BJ (cell line): ENCODE data around the gene TMEM266. TPM values are rescaled to one million over a fixed set of nuclear protein-coding genes. Genes with fewer than 3 reads are reported as not detected.

ENCODE experiments used
- CTCF ChIA-PET: fragments of 350-600 bp; formaldehyde crosslinking; extraction: SDS; loops from one replicate; lab custom pipeline; 2021; ENCODE audit warnings: antibody characterized with exemption, inconsistent platforms; lab: Yijun Ruan, JAX
- POLR2A ChIA-PET: fragments of 300-600 bp; sonication (Branson Sonifier 250); formaldehyde crosslinking; extraction: SDS; loops from one replicate; lab custom pipeline; 2021; ENCODE audit warnings: antibody characterized with exemption; lab: Charles Lee
- DNase-seq: peaks from one replicate; pipeline ENCODE4 v3.0.0-alpha.2; 2011; ENCODE audit warnings: low read depth
- H3K27me3 ChIP-seq: 2 replicates; pipeline ENCODE4 v1.6.0; 2011; ENCODE audit warnings: low read length; ENCODE audit not compliant: control insufficient read depth, insufficient read depth
- H3K36me3 ChIP-seq: 2 replicates; pipeline ENCODE4 v1.5.1; 2011; ENCODE audit warnings: low read length; ENCODE audit not compliant: control insufficient read depth, insufficient read depth
- H3K4me3 ChIP-seq: 2 replicates; pipeline ENCODE4 v1.5.1; 2011; ENCODE audit warnings: low read depth, mild to moderate bottlenecking, control low read depth, low read length
- CTCF ChIP-seq: IDR thresholded peaks from 2 replicates; pipeline ENCODE4 v1.5.1; 2011; ENCODE audit warnings: low read depth, mild to moderate bottlenecking, control low read depth, inconsistent platforms, low read length, moderate library complexity; ENCODE audit not compliant: insufficient read depth
- polyA plus RNA-seq: library from polyadenylated mRNA; depleted of rRNA; stranded (reverse); fragments of >200 nt; gene quantifications from 2 replicates; pipeline ENCODE4 v1.2.3, GENCODE V29; 2011

The TMEM266 gene
- polyA plus RNA-seq, 1 experiment, result 0.18 TPM

- Histone ChIP-seq H3K36me3 (peaks cover 9% of the 10 kb centered on the region), H3K4me3 (no peak overlapping the region), H3K27me3 (no peaks in the 10 kb centered on the region)
- CTCF ChIA-PET, result interaction anchor here (1.0 to 2.1 kb wide), 5 partner anchors 11 to 113 kb away, joined by 3 to 5 read pairs (median 3); no protein-coding TSS in a partner anchor
- TF ChIP-seq CTCF, result no peak
- DNase-seq, result no peak
- POLR2A ChIA-PET, result no interaction called here
Observed at GRCh38 chr15:76217029-76217881, 157.5 kb downstream of the TMEM266 start.

- Histone ChIP-seq H3K36me3 (peaks cover 7% of the 10 kb centered on the region), H3K4me3 (no peak overlapping the region), H3K27me3 (no peaks in the 10 kb centered on the region)
- POLR2A ChIA-PET, result no interaction called here
- DNase-seq, result no peak
- TF ChIP-seq CTCF, result no peak
- CTCF ChIA-PET, result interaction anchor here (1.0 to 2.1 kb wide), 4 partner anchors 11 to 113 kb away, joined by 3 to 5 read pairs (median 3); no protein-coding TSS in a partner anchor
Observed at GRCh38 chr15:76217882-76218217, 158.1 kb downstream of the TMEM266 start.

- DNase-seq, result no peak
- Histone ChIP-seq H3K36me3 (peaks cover 3% of the 10 kb centered on the region), H3K4me3 (no peak overlapping the region), H3K27me3 (no peaks in the 10 kb centered on the region)
- CTCF ChIA-PET, result interaction anchor here (0.7 to 1.1 kb wide), 2 partner anchors 14 to 18 kb away, joined by 3 to 4 read pairs; no protein-coding TSS in a partner anchor
- no peak for TF ChIP-seq CTCF
- POLR2A ChIA-PET, result no interaction called here
Observed at GRCh38 chr15:76221085-76221767, 161.4 kb downstream of the TMEM266 start.

GRCh38 chr15:76222159-76222558, 162.4 kb downstream of the TMEM266 start:
- DNase-seq, result no peak
- no peak for TF ChIP-seq CTCF
- Histone ChIP-seq H3K4me3 (no peak overlapping the region), H3K27me3 (no peaks in the 10 kb centered on the region), H3K36me3 (peaks cover 3% of the 10 kb centered on the region)
- ChIA-PET CTCF (interaction anchor here (1.1 kb wide), 1 partner anchor 17 kb away, joined by 3 read pairs; no protein-coding TSS in a partner anchor), POLR2A (no interaction called here)

- Histone ChIP-seq H3K27me3 (no peaks in the 10 kb centered on the region), H3K36me3 (peaks cover 5% of the 10 kb centered on the region), H3K4me3 (no peak overlapping the region)
- ChIA-PET CTCF (no interaction called here), POLR2A (no interaction called here)
- TF ChIP-seq CTCF, result no peak
- no peak for DNase-seq
Observed at GRCh38 chr15:76223521-76223920, 163.7 kb downstream of the TMEM266 start.
